Activated T-cell treated with anti-CD3 and anti-CD28 coated beads, Interleukin-2, amount 50 U/mL, for 1 hour (primary cell): ENCODE results near the gene SYTL3.
"Not testable (repeated sequence)": the region's sequence is repeated elsewhere in the genome, so short reads cannot be mapped to it uniquely, and the experiment has no call there.

Source experiments
- DNase-seq: peaks from one replicate; pipeline ENCODE4 v3.0.0-alpha.2; 2020

SYTL3 gene

GRCh38 chr6:158622545-158623190, 27.2 kb upstream of the SYTL3 start:
- peak; percentile 4 for DNase-seq

- peak; percentile 13 for DNase-seq
These were observed 24.9 kb upstream of the SYTL3 start for GRCh38 chr6:158624684-158625682.

DNA sequence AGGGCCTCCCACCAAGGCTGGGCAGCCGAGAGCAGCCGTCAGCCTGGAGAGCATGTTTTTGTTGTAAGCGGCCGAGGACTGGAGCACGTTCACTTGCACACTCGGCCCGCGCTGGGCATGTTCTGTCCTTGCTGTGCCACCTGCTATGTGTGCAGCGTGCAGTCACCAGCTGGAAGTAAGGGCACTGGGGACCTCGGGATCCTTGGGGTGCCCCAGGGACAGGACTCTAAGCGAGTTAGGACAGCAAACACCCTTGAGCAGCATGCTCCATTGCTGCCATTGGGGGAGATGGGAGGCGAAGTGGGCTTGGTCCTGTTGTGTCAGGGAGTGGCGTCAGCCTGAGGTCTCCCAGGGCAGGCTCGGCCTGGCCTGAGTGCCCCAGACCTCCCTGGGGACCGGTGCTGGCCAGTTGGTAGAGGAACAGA, 24.0 kb upstream of the SYTL3 start:
- peak; percentile 4 for DNase-seq

GRCh38 chr6:158626360-158627167, 23.3 kb upstream of the SYTL3 start:
- DNase-seq, result no peak

GRCh38 chr6:158627168-158627939, 22.5 kb upstream of the SYTL3 start:
- DNase-seq, result no peak

DNA sequence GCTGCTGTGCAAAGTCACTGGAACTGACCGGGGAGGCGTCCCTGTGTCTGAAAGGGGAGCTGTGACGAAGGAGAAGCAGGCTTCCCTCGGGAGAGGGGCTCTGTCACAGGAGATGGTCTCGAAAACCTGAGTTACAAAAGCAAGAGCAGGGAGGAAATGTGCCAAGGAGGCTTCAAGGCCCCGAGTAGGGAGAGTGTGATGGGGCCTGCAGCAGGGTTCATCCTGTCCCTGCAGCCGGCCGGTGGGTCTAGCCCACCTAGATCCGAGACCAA, 22.0 kb upstream of the SYTL3 start:
- peak; percentile 4 for DNase-seq

DNA sequence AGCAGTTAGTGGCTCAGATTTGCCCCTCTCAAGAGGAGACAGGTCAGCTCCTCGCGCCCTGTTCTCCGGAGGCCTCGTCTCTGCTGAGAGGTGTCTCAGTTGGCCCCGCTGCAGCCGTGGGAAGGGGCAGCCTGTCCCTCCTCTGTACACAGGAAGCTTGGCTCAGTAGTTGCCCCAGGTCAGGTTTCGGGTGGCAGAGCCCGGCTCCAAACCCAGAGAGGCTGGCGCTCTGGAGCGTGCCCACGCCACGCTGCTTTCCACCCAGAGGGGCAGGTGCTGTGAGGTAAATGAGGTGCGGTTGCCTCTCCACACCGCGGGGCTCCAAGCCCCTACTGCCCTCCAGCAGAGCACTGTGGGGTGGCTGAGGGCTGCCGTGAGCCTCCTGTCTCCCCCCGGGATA, 21.3 kb upstream of the SYTL3 start:
- peak; percentile 15 for DNase-seq

- DNase-seq, result peak; percentile 61
These were observed 20.3 kb upstream of the SYTL3 start for GRCh38 chr6:158629367-158630221.

DNA sequence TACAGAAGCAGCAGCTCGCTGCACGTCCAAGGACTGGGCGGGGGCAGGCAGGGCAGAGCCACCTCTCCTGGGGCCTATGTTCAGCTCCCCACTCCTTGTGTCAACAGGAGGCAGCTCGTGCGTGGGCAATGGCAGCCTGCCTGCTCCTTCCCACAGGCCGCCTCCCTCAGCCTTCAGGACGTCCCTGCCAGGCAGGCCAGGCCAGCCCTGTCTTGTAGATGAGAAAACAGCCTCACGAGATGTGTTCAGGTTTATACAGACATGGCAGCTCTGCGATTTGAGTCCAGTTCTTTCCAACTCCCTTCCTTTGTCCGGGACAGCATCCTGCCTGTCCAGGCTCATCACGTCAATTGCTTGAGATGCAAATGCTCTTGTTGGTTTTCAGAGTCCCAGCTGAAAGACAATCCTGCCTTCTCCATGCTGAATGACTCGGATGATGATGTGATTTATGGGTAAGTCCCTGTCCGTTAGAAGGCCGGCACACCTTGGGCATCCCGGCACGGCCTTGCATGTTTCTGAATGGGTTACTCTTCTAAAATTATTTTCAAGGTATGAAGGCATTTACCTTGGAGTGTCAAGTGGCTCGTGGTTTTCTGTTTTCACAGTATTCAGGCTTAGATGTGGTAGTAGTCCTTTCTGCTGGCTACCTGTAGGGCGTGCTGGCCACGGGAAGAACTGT, 18.8 kb upstream of the SYTL3 start:
- DNase-seq, result peak; percentile 19

DNA sequence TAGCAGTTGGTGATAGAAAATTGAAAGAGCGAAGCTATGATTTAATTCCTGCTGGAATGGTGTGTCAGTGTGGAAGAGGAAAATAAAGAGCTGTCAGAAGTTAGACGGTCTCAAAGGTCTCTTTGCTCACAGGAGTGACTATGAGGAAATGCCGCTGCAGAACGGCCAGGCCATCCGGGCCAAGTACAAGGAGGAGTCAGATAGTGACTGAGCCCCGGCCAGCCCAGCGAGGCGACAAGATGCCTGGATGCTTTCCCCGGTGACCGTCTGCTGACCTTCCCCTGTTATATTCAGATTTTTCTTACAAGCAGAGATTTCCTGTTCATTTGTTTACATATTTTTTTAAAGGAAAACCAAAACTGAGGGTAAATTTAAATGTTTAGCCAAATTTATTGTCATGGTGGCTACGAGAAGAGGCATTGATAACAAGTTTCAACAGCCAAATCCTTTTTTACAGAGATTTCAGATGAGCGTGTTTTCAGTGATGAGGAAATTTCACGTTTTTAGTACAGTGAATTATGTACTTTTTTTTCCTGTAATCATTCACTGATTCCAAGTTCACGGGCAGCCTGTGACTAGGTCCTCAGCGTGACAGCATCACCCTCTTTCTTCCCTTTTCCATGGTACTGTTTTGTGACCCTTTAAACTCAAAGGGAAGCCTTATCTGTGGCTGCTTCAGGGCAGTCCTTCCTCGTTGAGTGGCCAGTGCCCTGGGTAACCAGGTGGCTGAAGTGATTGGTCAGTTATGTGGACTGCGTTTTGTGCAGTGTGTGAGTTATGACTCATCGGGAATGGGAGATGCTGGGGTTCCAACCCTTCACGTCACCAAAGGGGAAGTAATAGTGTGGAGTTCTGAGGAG, 17.9 kb upstream of the SYTL3 start:
- DNase-seq, result peak; percentile 16

GRCh38 chr6:158632538-158633119, 17.2 kb upstream of the SYTL3 start:
- not testable (repeated sequence) for DNase-seq

DNA sequence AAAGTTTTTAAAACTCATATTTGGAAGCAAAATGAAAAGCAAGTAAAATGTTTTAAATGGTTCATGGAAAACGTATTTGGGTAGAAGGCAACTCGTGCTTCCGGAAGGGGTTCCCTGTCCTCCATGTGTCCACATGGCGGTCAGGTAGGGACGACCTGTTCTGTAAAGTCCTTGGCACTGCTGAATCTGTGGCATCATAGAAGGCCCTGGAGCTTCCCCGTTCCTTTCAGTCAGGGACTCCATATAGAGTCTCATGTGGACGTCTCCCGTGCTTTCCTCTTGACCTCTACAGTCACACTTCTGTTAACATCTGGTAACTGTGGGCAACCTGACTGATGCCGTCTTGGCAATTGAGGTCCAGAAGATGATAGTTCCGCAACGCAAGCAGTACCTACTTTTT, 16.7 kb upstream of the SYTL3 start:
- no peak for DNase-seq

DNA sequence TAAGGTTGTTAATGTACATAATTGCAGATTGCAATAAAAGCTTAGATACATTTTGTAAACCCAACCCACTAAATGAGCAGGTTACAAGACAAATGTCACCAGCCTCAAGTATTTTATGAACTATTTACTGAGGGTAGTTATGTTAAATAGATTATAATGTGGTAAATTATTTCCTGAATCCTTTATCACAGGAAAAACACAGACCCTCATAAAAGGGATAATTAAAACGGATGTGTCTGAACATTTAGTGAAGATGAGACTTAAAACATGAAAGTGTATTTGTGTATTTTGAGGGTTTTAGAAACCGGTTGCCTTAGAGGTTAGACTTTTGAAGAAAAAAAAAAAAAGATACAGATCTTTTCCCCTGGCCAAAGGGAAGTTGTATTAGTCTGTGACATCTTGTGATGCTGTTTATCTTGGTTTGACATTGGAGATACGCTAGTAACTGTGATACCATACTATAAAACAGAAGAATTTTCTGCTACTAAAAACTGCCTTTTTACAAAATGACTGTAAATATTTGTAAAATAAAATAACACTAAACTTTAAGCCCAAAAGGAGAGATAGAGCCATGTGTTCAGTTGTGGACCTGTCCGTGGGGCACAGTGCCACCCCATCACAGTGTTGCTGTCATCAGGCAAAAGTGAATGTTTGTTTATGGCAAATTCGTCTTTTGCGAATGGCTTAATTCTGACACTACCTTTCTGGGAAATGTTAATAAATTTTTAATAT, 15.0 kb upstream of the SYTL3 start:
- DNase-seq, result no peak

DNA sequence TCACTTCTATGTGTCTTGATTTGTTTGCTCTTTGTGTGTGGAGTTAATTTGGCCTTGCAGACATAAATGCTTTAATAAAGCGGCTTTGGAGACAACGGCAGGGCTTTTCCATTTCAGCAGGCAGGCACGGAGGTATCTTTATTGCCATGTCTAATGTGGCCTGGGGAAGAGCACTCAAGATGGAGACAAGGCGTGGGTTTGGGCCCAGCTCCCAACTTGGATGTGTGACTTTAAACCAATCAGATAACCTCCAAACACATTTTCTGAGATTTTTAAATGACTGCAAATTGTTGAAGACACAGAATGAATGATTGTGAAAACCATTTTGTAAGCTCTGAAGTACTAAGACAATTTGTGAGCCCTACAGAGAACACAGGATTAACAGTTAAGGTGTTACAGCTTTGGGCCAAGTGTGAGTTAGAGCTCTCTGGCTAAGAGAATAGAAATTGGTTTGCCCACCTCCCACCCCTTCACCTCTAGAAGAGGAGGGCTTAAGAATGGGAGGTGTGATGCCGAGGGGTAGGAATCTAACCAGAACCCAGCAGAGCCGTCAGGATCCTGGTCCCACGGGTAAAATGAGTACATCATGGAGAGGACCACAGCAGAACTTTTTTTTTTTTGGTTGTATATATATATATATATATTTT, 14.3 kb upstream of the SYTL3 start:
- DNase-seq, result no peak

DNA sequence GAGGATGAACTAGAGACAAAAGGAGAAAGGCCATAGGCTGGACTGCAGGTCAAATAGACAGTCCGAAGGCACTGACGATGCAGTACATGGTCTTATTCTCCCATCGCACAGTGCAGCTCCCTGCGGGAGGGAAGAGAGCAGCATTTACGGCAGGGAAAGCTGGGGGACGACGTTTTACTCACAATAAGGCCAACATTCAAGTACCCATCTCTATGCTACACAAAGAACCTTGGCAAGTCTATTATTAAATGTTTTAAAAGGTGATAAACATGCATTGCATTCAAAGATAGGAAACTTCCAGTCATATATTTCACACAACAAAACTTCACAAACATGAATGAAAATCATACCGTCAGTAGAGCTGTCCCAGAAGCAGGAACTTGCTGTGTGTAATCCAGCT, 13.1 kb upstream of the SYTL3 start:
- DNase-seq, result no peak

DNA sequence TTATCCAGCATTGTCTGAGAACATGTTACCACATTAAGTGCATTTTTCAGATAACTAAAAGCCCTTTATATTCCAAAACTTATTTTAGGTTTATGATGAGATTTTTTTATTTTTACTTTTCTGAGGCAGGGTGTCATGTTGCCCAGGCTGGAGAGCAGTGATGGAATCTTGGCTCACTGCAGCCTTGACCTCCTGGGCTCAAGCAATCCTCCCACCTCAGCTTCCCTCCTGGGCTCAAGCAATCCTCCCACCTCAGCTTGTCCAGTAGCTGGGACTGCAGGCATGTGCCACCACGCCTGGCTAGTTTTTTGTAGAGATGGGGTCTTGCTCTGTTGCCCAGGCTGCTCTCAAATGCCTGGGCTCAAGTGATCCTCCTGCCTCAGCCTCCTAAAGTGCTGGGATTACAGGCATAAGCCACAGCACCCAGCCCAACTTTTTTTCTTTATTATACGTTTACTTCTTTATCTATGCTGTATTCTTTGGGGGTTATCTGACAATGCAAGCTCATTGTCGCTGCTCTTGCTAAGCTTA, 11.5 kb upstream of the SYTL3 start:
- no peak for DNase-seq

- DNase-seq, result no peak
These were observed 10.8 kb upstream of the SYTL3 start for GRCh38 chr6:158639056-158639455.

DNA sequence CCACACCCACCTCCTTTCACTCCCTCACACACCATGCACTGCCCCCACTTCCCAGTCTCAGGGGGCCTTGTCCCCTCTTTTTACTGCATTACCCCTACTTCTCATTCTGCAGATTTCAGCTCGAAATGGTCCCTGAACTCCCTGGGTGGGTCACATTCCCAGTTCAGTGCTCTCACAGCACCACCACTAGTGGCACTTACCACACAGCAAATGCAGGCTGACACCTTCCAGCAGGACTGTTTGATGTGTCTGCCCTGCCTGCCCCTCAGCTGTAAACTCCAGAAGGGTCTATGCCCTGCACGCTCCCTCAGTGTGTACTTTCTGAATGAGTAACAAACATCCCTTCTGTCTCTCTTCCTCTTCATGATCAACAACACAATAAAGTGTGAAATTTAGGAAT, 9.3 kb upstream of the SYTL3 start:
- peak; percentile 18 for DNase-seq
